OCI-LY7 (cell line): ENCODE data around the gene SPTBN2.

ENCODE experiments used
- CTCF ChIP-seq: fragments of 200-600 bp; sonication (generic); conservative IDR thresholded peaks from 2 replicates; pipeline ENCODE4 v1.5.1; 2014; ENCODE audit warnings: mild to moderate bottlenecking, antibody characterized with exemption, low read length, moderate library complexity, mixed read lengths
- EZH2phosphoT487 ChIP-seq: fragments of 200-600 bp; sonication (generic); IDR thresholded peaks from 2 replicates; pipeline ENCODE4 v1.6.1; 2018; ENCODE audit warnings: low read depth, borderline replicate concordance, mild to moderate bottlenecking, mixed run types, antibody characterized with exemption, low read length, moderate library complexity, mixed read lengths

- TF ChIP-seq CTCF (no peak), EZH2phosphoT487 (no peak)
Observed at GRCh38 chr11:66768088-66768521, 39.1 kb upstream of the SPTBN2 start.
